ENCODE data around the gene KBTBD6.
A peak's percentile ranks its signal among the peaks of the same experiment; 100 is the strongest.

KBTBD6 gene

GRCh38 chr13:41148419-41149283 lies 16.0 kb upstream of the KBTBD6 start (continued):
- TF ChIP-seq ZNF518A (tag by site-specific recombination; conservative IDR thresholded peaks at IDR 0.05; ENCODE audit: low read depth) (peak; percentile 66), ZNF112 (tag by site-specific recombination; IDR thresholded peaks at IDR 0.05) (no peak; the same call in none of the 2 replicates), ZNF211 (tag by site-specific recombination; IDR thresholded peaks at IDR 0.05; ENCODE audit: low read depth) (peak; percentile 59; the same call in 1 of the 2 replicates), INSM2 (tag by site-specific recombination; IDR thresholded peaks at IDR 0.05) (peak; percentile 56; the same call in 1 of the 2 replicates), GFI1B (tag by site-specific recombination; IDR thresholded peaks at IDR 0.05) (no peak), ZNF768 (tag by site-specific recombination; IDR thresholded peaks at IDR 0.05) (no peak), MEIS1 (CRISPR knock-in tag; IDR thresholded peaks at IDR 0.05; ENCODE audit: borderline replicate concordance) (no peak), ZNF24 (tag by site-specific recombination; IDR thresholded peaks at IDR 0.05) (0 out of 2 replicates have a peak, but pooled peaks have one; percentile 46), ZNF423 (tag by site-specific recombination; IDR thresholded peaks at IDR 0.05) (no peak), ZNF701 (tag by site-specific recombination; IDR thresholded peaks at IDR 0.05) (0 out of 2 replicates have a peak, but pooled peaks have one; percentile 79), ZNF114 (tag by site-specific recombination; IDR thresholded peaks at IDR 0.05) (no peak), ZNF624 (tag by site-specific recombination; IDR thresholded peaks at IDR 0.05) (no peak), ZNF280C (tag by site-specific recombination; IDR thresholded peaks at IDR 0.05) (0 out of 2 replicates have a peak, but pooled peaks have one; percentile 47), ZNF529 (tag by site-specific recombination; IDR thresholded peaks at IDR 0.05; ENCODE audit: insufficient replicate concordance) (peak; percentile 84), ZNF266 (tag by site-specific recombination; IDR thresholded peaks at IDR 0.05; ENCODE audit: low read depth) (no peak), ZNF555 (tag by site-specific recombination; conservative IDR thresholded peaks at IDR 0.05) (peak; percentile 15; the same call in 1 of the 2 replicates), BCL11B (tag by site-specific recombination; IDR thresholded peaks at IDR 0.05; ENCODE audit: low read depth) (no peak), ZNF791 (tag by site-specific recombination; IDR thresholded peaks at IDR 0.05) (0 out of 2 replicates have a peak, but pooled peaks have one; percentile 52), ZNF324 (tag by site-specific recombination; IDR thresholded peaks at IDR 0.05) (0 out of 2 replicates have a peak, but pooled peaks have one; percentile 33), ZNF549 (tag by site-specific recombination; IDR thresholded peaks at IDR 0.05) (peak; percentile 77), RBAK (tag by site-specific recombination; IDR thresholded peaks at IDR 0.05) (0 out of 2 replicates have a peak, but pooled peaks have one; percentile 76), ZFHX2 (tag by site-specific recombination; conservative IDR thresholded peaks at IDR 0.05) (no peak), ZNF140 (tag by site-specific recombination; IDR thresholded peaks at IDR 0.05) (no peak), ZNF747 (tag by site-specific recombination; IDR thresholded peaks at IDR 0.05) (no peak), ZNF501 (tag by site-specific recombination; IDR thresholded peaks at IDR 0.05) (0 out of 2 replicates have a peak, but pooled peaks have one; percentile 40)
